GM12801 (cell line): Measurements from ENCODE around the gene OPHN1.

Experiments used
- CTCF ChIP-seq: IDR thresholded peaks from one replicate; pipeline ENCODE4 v1.5.1; 2011; ENCODE audit warnings: control low read depth; ENCODE audit not compliant: insufficient read length; ENCODE audit errors: extremely low read depth

Gene OPHN1

DNA sequence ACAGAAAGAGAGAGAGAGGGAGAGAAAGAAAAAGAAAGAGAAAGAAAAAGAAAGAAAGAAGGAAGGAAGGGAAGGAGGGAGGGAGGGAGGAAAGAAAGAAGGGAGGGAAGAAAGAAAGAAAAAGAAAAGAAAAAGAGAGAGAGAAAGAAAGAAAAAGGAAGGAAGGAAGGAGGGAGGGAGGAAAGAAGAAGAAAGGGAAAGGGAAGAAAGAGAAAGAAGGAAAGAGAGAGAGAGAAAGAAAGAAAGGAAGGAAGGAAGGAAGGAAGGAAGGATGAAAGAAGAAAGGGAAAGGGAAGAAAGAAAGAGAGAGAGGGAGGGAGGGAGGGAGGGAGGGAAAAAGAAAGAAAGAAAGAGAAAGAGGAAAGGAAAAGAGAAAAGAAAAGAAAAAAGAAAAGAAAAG is 10.8 kb downstream of the OPHN1 start:
- TF ChIP-seq CTCF, result no peak

DNA sequence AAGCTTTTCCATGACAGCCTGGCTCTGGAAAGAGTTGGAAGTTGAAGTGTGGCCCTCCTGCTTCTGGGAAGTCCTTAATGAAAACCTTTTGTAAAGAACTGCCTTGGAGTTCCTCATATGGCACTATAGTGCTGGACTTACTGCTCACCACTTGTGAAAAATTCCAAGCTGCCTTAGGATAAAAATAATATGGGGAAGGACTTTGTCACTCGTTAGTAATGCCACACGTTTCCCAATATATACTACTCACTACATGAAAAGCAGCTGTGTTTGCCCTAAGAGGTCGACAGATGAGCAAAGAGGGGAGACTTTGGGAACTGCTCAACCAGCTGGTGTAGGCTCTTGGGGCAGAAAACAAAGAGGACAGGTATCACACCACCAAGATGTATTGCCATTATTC is 11.7 kb downstream of the OPHN1 start:
- TF ChIP-seq CTCF, result no peak

- TF ChIP-seq CTCF, result no peak
Observed at GRCh38 chrX:68420559-68420958, 12.7 kb downstream of the OPHN1 start.

DNA sequence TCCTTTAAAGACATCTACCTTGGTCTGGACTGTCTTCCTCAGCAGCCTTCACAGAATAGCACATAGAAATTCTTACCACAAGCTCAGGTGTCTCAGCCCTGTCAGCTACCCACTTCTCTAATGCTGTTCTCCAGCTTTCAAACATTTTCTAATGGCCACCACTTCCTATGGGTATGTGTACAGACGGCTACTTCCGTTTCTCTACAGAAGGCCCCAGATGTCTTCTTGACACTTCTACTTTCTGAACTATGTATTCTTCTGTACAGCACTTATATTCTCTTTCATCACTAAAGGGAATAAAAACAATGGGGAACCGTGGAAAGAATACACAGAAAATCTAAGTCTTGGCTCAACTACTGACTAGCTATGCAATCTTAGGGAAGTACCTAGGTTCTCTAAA is 13.3 kb downstream of the OPHN1 start:
- TF ChIP-seq CTCF, result no peak

GRCh38 chrX:68417651-68418050 is 15.6 kb downstream of the OPHN1 start:
- TF ChIP-seq CTCF, result no peak

- TF ChIP-seq CTCF, result no peak
Observed at GRCh38 chrX:68416592-68416991, 16.7 kb downstream of the OPHN1 start.

GRCh38 chrX:68415316-68415715 is 18.0 kb downstream of the OPHN1 start:
- no peak for TF ChIP-seq CTCF

DNA sequence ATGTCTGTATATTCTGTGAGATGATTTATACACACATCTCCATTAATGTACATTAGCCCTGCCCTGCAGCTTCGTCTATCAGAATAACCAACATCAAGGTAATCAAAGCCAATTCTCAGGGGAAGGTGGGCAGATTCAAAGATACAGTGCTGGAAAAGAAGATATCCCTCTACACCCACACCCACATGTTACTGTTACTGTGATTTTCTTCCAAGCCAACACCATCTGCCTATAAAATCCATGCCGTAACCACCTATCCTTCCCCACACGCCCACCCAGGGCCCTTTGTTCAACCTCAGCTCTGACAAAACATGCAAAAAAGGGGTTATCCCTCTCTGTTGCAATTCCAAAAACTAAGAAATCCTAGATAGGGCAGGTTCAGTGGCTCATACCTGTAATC is 20.0 kb downstream of the OPHN1 start:
- TF ChIP-seq CTCF, result no peak
